ENCODE results near the gene TYW3. TPM values are rescaled to one million over a fixed set of nuclear protein-coding genes. Genes with fewer than 3 reads are reported as not detected.

Gene TYW3
- total and polyA plus RNA-seq, 2 of the 4 experiments (the other 2 are of a cell fraction), result 9.3 to 16.5 TPM

GRCh38 chr1:74690909-74691308, 42.0 kb upstream of the TYW3 start:
- CTCF ChIA-PET, result interaction anchor here (0.7 to 1.5 kb wide), 4 partner anchors 9 to 496 kb away, joined by 3 to 5 read pairs (median 4); no protein-coding TSS in a partner anchor

More at GRCh38 chr1:74690909-74691308, 42.0 kb upstream of the TYW3 start:
- Histone ChIP-seq H3K56ac (ENCODE audit: extremely low read depth, insufficient read depth, low read length) (no peak overlapping the region), H4K20me1 (ENCODE audit: insufficient read depth, low read length) (no peaks in the 10 kb centered on the region), H4K91ac (ENCODE audit: insufficient read depth, low read depth, low read length) (no peak overlapping the region), H2AK5ac (ENCODE audit: low read depth, low read length) (no peak overlapping the region), H3K4ac (ENCODE audit: low read depth, low read length) (no peak overlapping the region), H2BK5ac (ENCODE audit: low read depth, low read length, poor library complexity, severe bottlenecking) (no peak overlapping the region), H3K4me3 (ENCODE audit: insufficient read depth, low read depth, low read length) (no peak overlapping the region), H4K5ac (ENCODE audit: low read depth, low read length) (no peak overlapping the region), H3K9me3 (ENCODE audit: control insufficient read depth, insufficient read depth, low read length) (no peaks in the 10 kb centered on the region), H3K9me1 (ENCODE audit: insufficient read depth, low read length) (no peaks in the 10 kb centered on the region), H3K36me3 (ENCODE audit: control insufficient read depth, insufficient read depth, low read length) (no peaks in the 10 kb centered on the region), H3K18ac (ENCODE audit: low read depth, low read length) (no peak overlapping the region), H2AK9ac (replicated peaks; ENCODE audit: low read depth, low read length, poor library complexity) (no peak overlapping the region), H3K27ac (ENCODE audit: insufficient read depth, low read length) (no peak overlapping the region), H3K27me3 (ENCODE audit: control insufficient read depth, insufficient read depth, low read length) (no peaks in the 10 kb centered on the region), H2BK15ac (ENCODE audit: low read depth, low read length) (no peak overlapping the region), H2BK120ac (ENCODE audit: low read depth, low read length) (no peak overlapping the region), H4K8ac (ENCODE audit: low read depth in 2 of 2, low read length in 2 of 2) (no peak overlapping the region), H3K14ac (replicated peaks; ENCODE audit: low read depth, low read length) (no peak overlapping the region), H3K9ac (ENCODE audit: low read depth, low read length) (no peak overlapping the region), H3K4me2 (ENCODE audit: low read depth, low read length) (no peak overlapping the region), H3K79me1 (ENCODE audit: low read depth in 1 of 2, low read length in 2 of 2) (no peaks in the 10 kb centered on the region), H2AFZ (replicated peaks; ENCODE audit: low read length, poor library complexity) (no peak overlapping the region), H3K23ac (ENCODE audit: low read depth, low read length) (no peak overlapping the region), H3K4me1 (ENCODE audit: control insufficient read depth, insufficient read depth, low read length) (no peaks in the 10 kb centered on the region), H2BK20ac (ENCODE audit: low read depth, low read length) (no peak overlapping the region)
- TF ChIP-seq MAZ (IDR thresholded peaks at IDR 0.05; ENCODE audit: borderline replicate concordance, low read depth, low read length) (no peak), MXI1 (IDR thresholded peaks at IDR 0.05; ENCODE audit: borderline replicate concordance, low read depth, low read length) (no peak), RCOR1 (IDR thresholded peaks at IDR 0.05; ENCODE audit: insufficient replicate concordance, low read length) (no peak), NFE2L2 (IDR thresholded peaks at IDR 0.05; ENCODE audit: low read depth, low read length) (no peak), CTCF (conservative IDR thresholded peaks at IDR 0.05; ENCODE audit: low read depth, low read length) (no peak), CEBPB (IDR thresholded peaks at IDR 0.05; ENCODE audit: low read depth, low read length) (no peak)
- POLR2A ChIA-PET (ENCODE audit: unreplicated experiment), result no interaction called here
- DNase-seq (no peak), ATAC-seq (ENCODE audit: low read depth) (no peak)
- dilution Hi-C loops (cut with HindIII; ENCODE audit: low sequenced_read_pairs, unreplicated experiment), result no loop called here
- intact Hi-C loops (cut with micrococcal nuclease), result loop anchor here (10.0 kb wide), 1 partner anchor 186 kb away; no protein-coding TSS in a partner anchor
- in situ Hi-C loops (cut with MboI; ENCODE audit: low sequenced_read_pairs), result no loop called here
- BruUV-seq (replicated peaks), result no TSS peak
- WGBS, 2 experiments (ENCODE audit: extremely low coverage in 2 of 2, insufficient read length in 1 of 2), result no CpG with 5 or more reads among the region's 4 CpGs

Measured in IMR-90 (cell line).